GM23248 (cell line): ENCODE data around the gene RNF213.

Source experiments
- EZH2 ChIP-seq: fragments of 200-600 bp; sonication (generic); IDR thresholded peaks from 2 replicates; pipeline ENCODE4 v1.6.1; 2018; ENCODE audit warnings: antibody characterized with exemption, mild to moderate bottlenecking; ENCODE audit not compliant: insufficient read depth, poor library complexity, severe bottlenecking
- EZH2phosphoT487 ChIP-seq: fragments of 200-600 bp; sonication (generic); IDR thresholded peaks from 2 replicates; pipeline ENCODE4 v1.6.1; 2018; ENCODE audit warnings: antibody characterized with exemption, moderate library complexity, mild to moderate bottlenecking, low read depth; ENCODE audit not compliant: insufficient read depth

DNA sequence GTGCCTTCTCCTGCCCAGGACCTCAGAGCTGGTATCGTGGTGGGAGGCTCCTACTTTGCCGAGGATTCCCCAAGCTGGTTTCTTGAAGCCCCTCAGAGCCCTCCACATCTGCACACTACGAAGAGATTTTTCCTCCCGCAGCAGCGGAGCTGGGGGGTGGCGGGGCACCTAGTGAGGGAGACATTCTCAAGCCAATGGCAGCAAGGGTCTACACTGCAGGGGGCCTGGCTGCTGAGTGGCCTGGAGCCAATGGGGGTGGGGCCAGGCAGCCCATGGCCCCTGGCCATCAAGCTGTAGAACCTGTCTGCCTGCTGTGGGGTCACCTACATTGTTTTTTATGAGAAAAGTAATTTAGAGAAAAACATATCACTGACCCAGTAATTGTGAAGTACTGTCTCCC, 35.4 kb upstream of the RNF213 start:
- TF ChIP-seq EZH2 (no peak), EZH2phosphoT487 (no peak)
